ENCODE measurements around the gene INO80E. TPM values are rescaled to one million over a fixed set of nuclear protein-coding genes. Genes with fewer than 3 reads are reported as not detected.
A peak's percentile ranks its signal among the peaks of the same experiment; 100 is the strongest.

Gene INO80E
- total RNA-seq, 2 donors from 2014 or later = 46.9 to 80.2 TPM

GRCh38 chr16:29991571-29991904 lies 4.5 kb upstream of the INO80E start:
- DNase-seq = no peak
- H3K27me3 ChIP-seq = no peaks in the 10 kb centered on the region
- TF ChIP-seq CTCF (IDR thresholded peaks at IDR 0.05) = no peak
- no peak overlapping the region for H3K4me3 ChIP-seq
- H3K4me1 ChIP-seq = peaks cover 4% of the 10 kb centered on the region
- H3K36me3 ChIP-seq = no peaks in the 10 kb centered on the region
- intact Hi-C loops (cut with DNase I) = no loop called here
- H3K9ac ChIP-seq (ENCODE audit: low read depth in 2 of 2, low read length in 2 of 2) = no peak overlapping the region
- no peak overlapping the region for H3K27ac ChIP-seq
- H3K9me3 ChIP-seq = no peaks in the 10 kb centered on the region

- DNase-seq = no peak
- no peak for TF ChIP-seq CTCF (IDR thresholded peaks at IDR 0.05)
- intact Hi-C loops (cut with DNase I) = no loop called here
- Histone ChIP-seq H3K9me3 (no peaks in the 10 kb centered on the region), H3K4me1 (peaks cover 9% of the 10 kb centered on the region), H3K36me3 (no peaks in the 10 kb centered on the region), H3K4me3 (no peak overlapping the region), H3K27me3 (no peaks in the 10 kb centered on the region), H3K9ac (ENCODE audit: low read depth in 2 of 2, low read length in 2 of 2) (no peak overlapping the region), H3K27ac (no peak overlapping the region)
Observed at GRCh38 chr16:29992344-29992967, 3.6 kb upstream of the INO80E start.

- intact Hi-C loops (cut with DNase I) = no loop called here
- DNase-seq = no peak
- no peaks in the 10 kb centered on the region for H3K27me3 ChIP-seq
- H3K4me3 ChIP-seq = no peak overlapping the region
- H3K9ac ChIP-seq (ENCODE audit: low read depth in 2 of 2, low read length in 2 of 2) = peak overlapping the region in 1 of 2 donors; percentile 1
- H3K27ac ChIP-seq = no peak overlapping the region
- H3K36me3 ChIP-seq = no peaks in the 10 kb centered on the region
- H3K9me3 ChIP-seq = no peaks in the 10 kb centered on the region
- TF ChIP-seq CTCF (IDR thresholded peaks at IDR 0.05) = no peak
- peaks cover 9% of the 10 kb centered on the region for H3K4me1 ChIP-seq
Observed at GRCh38 chr16:29993191-29993902, 2.7 kb upstream of the INO80E start.

GRCh38 chr16:29993903-29994599 lies 2.0 kb upstream of the INO80E start:
- Histone ChIP-seq H3K27me3 (no peaks in the 10 kb centered on the region), H3K27ac (no peak overlapping the region), H3K9ac (ENCODE audit: low read depth in 2 of 2, low read length in 2 of 2) (peak overlapping the region; percentile 1 to 95), H3K4me3 (no peak overlapping the region), H3K4me1 (peaks cover 9% of the 10 kb centered on the region), H3K9me3 (no peaks in the 10 kb centered on the region), H3K36me3 (no peaks in the 10 kb centered on the region)
- intact Hi-C loops (cut with DNase I) = no loop called here
- DNase-seq = no peak
- TF ChIP-seq CTCF (IDR thresholded peaks at IDR 0.05) = no peak

- H3K27me3 ChIP-seq = no peaks in the 10 kb centered on the region
- intact Hi-C loops (cut with DNase I) = no loop called here
- H3K9ac ChIP-seq (ENCODE audit: low read depth in 2 of 2, low read length in 2 of 2) = peak overlapping the region; percentile 68 to 95
- DNase-seq = peak; percentile 89
- peak overlapping the region; percentile 78 for H3K4me3 ChIP-seq
- no peak for TF ChIP-seq CTCF (IDR thresholded peaks at IDR 0.05)
- peak overlapping the region; percentile 94 for H3K27ac ChIP-seq
- peaks cover 6% of the 10 kb centered on the region for H3K4me1 ChIP-seq
- no peaks in the 10 kb centered on the region for H3K9me3 ChIP-seq
- H3K36me3 ChIP-seq = no peaks in the 10 kb centered on the region
Observed at GRCh38 chr16:29994600-29995323, 1.3 kb upstream of the INO80E start.
